ELF-1 (cell line): ENCODE results near the gene BCAM.
"Not testable (repeated sequence)": the region's sequence is repeated elsewhere in the genome, so short reads cannot be mapped to it uniquely, and the experiment has no call there.

Experiments used
- DNase-seq: peaks from one replicate; pipeline ENCODE4 v3.0.0-alpha.2; 2016; ENCODE audit warnings: low read depth, low spot score

BCAM gene

DNA sequence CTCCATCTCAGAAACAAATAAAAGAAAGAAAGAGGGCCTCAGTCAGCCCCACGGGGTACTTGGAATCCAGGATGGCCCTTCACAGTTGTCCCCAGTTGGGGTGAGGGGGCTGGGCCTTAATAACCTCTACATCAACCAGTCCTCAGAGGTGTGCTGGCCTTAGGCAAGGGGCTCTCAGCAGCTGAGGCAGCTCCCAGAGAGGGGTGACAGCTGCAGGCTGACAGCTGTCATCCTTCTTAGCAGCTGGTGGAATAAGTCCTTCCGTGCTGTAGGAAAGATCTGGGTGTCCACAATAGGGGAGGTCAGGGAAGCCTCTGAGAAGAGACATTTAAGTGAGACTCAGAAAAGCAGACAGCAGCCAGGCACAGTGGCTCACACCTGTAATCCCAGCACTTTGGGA lies 7.4 kb downstream of the BCAM start:
- DNase-seq = no peak

DNA sequence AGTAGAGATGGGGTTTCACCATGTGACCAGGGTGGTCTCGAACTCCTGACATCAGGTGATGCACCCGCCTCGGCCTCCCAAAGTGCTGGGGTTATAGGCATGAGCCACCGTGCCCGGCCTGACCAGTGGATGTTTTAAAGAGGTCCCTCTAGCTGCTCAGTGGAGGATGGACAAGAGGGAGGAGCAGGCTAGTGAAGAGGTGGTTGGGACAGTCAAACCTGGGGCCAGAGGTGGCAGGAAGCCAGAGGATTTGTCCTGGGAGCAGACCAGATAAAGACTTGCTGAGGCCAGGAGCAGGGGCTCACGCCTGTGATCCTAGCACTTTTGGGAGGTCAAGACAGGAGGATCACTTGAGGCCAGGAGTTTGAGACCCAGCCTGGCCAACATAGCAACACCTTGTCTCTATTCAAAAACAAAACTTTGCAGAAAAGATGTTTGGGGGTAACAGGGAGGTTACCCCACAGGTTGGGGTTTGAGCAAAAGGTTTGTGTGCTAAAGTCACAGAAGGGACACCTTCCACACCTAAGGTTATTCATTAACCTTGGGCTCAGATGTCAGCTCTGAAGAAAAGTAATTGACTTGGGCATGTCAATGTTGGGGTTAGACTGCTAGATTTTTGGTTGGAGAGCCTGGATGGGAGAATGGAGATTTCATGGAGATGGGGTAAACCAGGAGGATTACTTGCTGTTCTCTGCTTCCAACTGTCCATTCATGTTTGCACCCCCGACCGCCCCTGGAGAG lies 9.0 kb downstream of the BCAM start:
- DNase-seq = no peak

DNA sequence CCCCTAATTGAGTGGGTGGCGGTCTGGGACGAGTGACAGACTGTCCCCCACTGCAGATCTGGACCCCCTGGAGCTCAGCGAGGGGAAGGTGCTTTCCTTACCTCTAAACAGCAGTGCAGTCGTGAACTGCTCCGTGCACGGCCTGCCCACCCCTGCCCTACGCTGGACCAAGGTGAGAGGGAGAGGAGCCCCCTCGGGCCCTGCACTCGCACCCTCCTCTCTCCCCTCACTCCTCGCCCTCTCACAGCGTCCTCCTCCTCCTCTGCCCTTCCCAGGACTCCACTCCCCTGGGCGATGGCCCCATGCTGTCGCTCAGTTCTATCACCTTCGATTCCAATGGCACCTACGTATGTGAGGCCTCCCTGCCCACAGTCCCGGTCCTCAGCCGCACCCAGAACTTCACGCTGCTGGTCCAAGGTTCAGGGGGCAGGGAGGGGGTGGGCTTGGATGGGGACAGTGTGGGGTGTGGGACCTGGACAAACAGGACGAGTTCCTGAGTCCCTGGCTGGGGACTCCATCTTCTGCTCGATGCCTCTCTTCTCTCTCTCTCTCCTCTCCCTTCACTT lies 9.6 kb downstream of the BCAM start:
- DNase-seq = no peak

GRCh38 chr19:44819246-44819832 lies 10.4 kb downstream of the BCAM start:
- no peak for DNase-seq

DNA sequence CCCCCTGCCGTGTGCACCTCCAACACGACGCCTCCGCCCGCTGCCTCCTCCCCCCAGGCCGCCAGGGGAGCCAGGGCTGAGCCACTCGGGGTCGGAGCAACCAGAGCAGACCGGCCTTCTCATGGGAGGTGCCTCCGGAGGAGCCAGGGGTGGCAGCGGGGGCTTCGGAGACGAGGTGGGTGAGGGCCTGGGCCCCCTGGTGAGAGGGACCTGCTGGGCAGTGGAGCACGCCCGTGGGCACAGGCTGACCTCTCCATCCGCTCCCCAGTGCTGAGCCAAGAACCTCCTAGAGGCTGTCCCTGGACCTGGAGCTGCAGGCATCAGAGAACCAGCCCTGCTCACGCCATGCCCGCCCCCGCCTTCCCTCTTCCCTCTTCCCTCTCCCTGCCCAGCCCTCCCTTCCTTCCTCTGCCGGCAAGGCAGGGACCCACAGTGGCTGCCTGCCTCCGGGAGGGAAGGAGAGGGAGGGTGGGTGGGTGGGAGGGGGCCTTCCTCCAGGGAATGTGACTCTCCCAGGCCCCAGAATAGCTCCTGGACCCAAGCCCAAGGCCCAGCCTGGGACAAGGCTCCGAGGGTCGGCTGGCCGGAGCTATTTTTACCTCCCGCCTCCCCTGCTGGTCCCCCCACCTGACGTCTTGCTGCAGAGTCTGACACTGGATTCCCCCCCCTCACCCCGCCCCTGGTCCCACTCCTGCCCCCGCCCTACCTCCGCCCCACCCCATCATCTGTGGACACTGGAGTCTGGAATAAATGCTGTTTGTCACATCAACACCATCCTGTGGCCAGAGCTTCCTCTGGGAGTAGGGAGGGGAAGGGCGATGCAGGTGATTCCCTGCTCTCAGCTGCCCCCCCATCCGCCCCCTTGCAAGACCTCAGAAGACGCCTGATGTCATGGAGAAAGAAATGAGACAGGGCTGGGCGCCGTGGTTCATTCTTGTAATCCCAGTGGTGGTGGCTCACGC lies 12.0 kb downstream of the BCAM start:
- DNase-seq = no peak

DNA sequence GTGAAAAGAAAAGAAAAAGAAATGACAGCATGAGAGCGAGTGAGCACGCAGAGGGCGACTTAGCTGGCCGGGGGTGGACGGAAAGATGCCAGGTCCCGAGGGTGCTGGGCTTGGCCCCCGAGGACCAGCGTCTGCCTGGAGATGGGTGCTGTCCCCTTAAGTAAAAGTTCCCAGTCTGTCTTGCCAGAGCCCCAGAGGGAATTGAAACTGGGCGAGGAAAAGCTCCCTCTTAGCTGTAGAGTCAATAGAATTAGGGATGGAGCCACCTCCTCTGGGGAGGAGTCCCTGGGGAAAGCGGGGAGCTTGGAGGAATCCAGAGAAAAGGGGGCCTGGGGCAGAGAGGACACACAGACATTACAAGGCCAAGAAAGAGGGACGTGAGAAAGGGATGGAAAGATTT lies 13.3 kb downstream of the BCAM start:
- no peak for DNase-seq

DNA sequence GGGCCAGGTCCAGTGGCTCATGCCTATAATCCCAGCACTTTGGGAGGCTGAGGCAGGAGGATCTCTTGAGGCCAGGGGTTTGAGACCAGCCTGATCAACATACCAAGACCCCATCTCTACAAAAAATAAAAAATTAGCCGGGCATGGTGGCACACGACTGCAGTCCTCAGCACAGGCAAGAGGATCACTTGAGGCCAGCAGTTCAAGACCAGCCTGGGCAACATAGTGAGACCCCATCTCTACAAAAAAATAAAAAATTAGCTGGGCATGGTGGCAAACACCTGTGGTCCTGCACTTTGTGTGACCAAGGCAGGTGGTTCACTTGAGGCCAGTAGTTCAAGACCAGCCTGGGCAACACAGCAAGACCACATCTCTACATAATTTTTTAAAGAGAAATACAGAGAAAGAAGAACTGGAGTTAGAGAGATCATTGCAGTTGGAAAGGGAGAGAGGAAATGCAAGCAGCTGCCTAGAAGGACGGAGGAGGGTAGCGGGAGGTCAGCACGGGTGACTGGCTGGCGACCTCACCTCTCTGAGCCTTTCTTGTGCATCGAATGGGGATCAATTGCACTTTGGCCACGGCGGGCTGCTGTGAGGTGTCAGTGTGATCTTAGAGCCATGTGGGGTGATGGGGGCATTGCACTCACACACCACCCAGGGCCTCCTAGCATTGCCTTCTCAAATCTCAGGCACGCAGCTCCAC lies 13.9 kb downstream of the BCAM start:
- no peak for DNase-seq

GRCh38 chr19:44823373-44823698 lies 14.4 kb downstream of the BCAM start:
- DNase-seq = no peak

DNA sequence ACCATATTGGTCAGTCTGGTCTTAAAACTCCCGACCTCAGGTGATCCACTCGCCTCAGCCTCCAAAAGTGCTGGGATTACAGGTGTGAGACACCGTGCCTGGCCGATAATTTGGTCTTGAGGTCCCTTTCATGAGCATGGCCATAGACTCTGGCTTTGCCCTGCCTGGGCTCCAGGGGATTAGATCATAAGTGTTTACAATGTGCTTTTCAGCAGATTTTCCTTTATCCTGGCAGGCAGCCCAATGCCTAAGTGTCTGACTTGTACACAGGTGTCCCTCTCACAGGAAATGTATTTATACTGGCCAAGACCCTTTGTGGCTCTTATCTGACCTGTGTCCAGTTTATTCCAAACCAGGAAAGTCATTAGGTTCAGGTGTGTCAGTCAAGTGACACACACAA lies 15.9 kb downstream of the BCAM start:
- no peak for DNase-seq

DNA sequence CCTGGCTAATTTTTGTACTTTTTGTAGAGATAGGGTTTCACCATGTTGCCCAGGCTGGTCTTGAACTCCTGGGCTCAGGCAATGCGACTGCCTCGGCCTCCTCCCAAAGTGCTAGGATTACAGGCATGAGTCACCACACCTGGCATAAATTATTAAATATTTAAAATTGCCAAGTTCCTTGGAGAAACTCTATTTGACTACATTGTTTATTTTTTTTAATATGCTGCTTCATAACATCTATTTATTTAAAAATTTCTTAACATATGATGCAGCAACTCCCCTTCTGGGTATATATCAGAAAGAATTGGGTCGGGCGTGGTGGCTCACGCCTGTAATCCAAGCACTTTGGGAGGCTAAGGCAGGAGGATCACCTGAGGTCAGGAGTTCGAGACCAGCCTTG lies 24.0 kb downstream of the BCAM start:
- not testable (repeated sequence) for DNase-seq

GRCh38 chr19:44834399-44834798 lies 25.5 kb downstream of the BCAM start:
- DNase-seq = not testable (repeated sequence)

GRCh38 chr19:44839276-44839675 lies 30.4 kb downstream of the BCAM start:
- DNase-seq = peak; percentile 65

- no peak for DNase-seq
Observed at GRCh38 chr19:44840811-44841210, 31.9 kb downstream of the BCAM start.

- DNase-seq = no peak
Observed at GRCh38 chr19:44841231-44841630, 32.3 kb downstream of the BCAM start.

DNA sequence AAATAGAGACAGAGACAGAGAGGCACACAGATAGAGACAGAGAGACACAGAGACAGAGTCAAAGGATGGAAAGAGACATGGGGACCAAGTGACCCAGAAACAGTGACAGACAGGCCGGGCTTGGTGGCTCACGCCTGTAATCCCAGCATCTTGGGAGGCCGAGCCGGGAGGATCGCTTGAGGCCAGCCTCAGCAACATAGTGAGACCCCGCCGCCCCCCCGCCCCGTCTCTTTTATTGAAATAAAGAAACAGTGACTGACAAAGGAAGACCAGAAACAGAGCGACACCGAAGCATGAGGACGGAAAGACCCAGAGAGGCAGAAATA lies 36.3 kb downstream of the BCAM start:
- no peak for DNase-seq

DNA sequence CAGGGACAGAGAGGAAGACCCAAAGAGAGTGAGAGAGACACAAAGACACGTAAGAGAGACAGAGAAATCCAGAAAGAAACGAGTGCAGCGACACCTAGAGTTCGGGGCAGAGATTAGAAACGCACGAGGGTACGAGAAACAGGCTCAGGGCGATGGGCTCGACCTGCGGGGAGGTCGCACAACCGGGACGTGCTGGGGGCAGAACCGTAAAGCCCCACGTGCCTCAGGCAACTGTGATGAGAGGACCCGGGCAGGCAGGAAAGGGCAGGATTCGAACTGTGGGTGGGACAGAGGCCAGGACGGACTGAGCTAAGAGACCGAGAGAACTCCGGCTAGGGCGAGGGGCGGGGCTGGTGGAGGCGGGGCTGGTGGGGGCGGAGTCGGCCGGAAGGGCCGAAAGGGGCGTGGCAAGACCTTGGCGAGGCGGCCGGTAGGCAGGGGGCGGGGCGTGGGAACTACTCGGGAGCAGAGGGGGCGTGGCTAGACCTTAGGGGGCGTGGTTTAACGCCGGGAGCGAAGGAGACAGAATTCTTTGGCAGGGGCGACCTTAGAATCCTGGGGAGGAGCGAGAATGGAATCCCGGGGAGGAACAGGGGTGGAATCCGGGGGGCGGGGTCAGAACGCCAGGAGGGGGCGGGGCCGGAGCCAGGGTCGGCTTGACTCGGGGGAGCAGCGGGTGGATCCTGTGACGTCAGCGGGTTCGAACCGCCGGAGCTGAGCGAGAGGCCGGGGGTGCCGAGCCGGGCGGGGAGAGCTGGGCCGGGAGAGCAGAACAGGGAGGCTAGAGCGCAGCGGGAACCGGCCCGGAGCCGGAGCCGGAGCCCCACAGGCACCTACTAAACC lies 36.9 kb downstream of the BCAM start, which contains the start of gene NECTIN2:
TSS of gene NECTIN2 (plus strand) at position 686 of the 843 bp plus-strand sequence. CDS start 229 bp downstream, outside the sequence.
- peak; percentile 98 for DNase-seq

- peak; percentile 85 for DNase-seq
Observed at GRCh38 chr19:44846455-44847143, 37.7 kb downstream of the BCAM start.

GRCh38 chr19:44847144-44848035 lies 38.5 kb downstream of the BCAM start:
- DNase-seq = peak; percentile 70
